GM19397 (cell line): Measurements from ENCODE around the gene IRF7.

Source experiments
- ATAC-seq: cut with Tn5 transposase; IDR thresholded peaks from one replicate; pipeline ENCODE4 v1.9.1; 2021; ENCODE audit warnings: mild to moderate bottlenecking, moderate library complexity; ENCODE audit not compliant: unreplicated experiment

The IRF7 gene

DNA sequence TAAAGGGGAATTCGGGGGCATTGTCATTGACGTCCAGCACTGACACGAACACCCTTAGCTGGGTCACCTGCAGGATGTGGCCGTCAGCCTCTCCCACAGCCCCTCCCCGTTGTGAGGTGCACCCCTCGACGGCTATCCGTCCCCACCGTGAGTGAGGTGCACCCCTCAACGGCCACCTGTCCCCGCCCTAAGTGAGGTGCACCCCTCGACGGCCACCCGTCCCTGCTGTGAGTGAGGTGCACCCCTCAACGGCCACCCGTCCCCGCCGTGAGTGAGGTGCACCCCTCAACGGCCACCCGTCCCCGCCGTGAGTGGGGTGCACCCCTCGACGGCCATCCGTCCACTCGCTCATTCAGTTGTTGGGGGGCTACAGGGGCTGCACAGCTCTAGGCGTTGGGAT, 6.1 kb upstream of the IRF7 start:
- ATAC-seq = no peak

- no peak for ATAC-seq
Measured at GRCh38 chr11:620935-621814, 5.4 kb upstream of the IRF7 start.

- ATAC-seq = no peak
Measured at GRCh38 chr11:620201-620600, 4.5 kb upstream of the IRF7 start.

- no peak for ATAC-seq
Measured at GRCh38 chr11:619628-620050, 3.9 kb upstream of the IRF7 start.

- no peak for ATAC-seq
Measured at GRCh38 chr11:618856-619627, 3.3 kb upstream of the IRF7 start.

DNA sequence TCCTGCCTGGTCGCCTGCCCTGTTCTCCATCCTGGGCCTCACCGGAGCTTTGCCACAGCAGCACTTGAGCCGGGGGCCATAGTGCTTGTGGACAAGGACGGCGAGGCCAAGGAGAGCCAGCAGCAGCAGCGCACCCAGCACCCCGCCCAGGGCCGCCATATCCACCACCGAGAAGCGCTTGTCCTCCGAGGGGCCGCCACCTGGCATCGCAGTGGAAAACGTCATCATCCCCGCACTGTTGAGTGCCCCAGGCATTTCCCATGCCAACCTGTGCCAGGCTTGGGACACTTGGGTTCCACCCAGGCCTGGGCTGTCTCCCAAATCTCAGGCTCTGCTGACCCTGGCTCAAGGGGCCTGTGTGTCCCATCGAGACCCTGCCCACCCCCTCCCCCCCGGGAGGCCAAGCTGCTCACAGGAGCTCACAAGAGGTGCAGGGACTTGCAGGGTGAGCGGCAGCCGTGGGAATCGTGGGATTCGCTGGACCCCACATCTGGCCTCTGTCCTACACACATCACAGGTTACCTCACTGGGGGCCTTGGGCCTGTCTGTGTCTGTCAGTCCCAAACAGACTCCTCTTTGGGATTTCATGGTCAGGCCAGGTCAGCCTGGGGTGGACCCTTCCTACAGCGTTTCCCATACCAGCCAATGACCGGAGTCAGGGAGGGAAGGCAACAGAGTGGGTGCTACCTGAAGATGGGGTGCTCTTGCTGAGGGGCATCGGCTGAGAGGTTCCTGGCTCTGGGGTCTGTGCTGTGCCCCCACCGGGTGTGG, 2.3 kb upstream of the IRF7 start:
- ATAC-seq = no peak

- ATAC-seq = no peak
Measured at GRCh38 chr11:617199-617911, 1.6 kb upstream of the IRF7 start.

DNA sequence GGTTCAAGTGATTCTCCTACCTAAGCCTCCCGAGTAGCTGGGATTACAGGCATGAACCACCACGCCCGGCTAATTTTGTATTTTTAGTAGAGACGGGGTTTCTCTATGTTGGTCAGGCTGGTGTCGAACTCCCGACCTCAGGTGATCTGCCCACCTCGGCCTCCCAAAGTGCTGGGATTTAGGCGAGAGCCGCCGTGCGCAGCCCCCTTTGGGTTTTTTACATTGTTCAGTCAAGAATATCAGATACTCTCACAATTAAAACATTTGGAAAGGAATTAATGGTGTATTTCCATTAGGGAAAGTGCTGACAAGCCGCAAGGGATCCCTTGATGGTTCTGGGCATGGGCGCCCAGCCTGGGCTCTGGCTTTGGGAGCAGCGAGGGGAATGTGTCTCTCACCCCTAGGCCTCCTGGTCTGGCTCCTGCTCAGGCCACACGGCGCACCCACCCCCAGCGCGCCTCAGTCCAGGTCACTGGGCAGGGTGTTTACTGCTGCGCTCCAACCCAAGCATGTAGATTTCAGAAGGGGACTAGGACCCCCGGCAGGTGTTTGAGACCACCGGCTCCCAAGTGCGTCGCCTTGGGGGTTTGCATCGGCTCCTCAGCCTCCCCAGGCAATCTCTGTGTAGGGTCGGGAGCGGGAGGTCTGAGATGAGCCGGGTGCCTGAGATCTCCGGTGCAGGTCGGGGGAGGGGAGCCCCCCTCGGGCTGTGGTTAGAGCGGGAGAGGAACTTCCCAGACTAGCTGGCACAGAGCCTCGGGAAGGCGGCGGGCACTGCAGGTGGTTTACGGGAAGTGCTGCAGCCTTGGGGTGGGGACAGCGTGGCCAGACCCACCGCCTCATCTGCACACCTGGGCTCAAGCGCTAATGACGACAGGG, 809 bp upstream of the IRF7 start:
- ATAC-seq = no peak

- ATAC-seq = no peak
Measured at GRCh38 chr11:614623-615503, 887 bp downstream of the IRF7 start.

GRCh38 chr11:614021-614622, 1.6 kb downstream of the IRF7 start:
- ATAC-seq = no peak

GRCh38 chr11:613369-613968, 2.3 kb downstream of the IRF7 start:
- ATAC-seq = no peak

GRCh38 chr11:612961-613300, 2.8 kb downstream of the IRF7 start:
- ATAC-seq = no peak

GRCh38 chr11:612201-612960, 3.4 kb downstream of the IRF7 start:
- no peak for ATAC-seq

GRCh38 chr11:611001-611996, 4.5 kb downstream of the IRF7 start:
- ATAC-seq = no peak

DNA sequence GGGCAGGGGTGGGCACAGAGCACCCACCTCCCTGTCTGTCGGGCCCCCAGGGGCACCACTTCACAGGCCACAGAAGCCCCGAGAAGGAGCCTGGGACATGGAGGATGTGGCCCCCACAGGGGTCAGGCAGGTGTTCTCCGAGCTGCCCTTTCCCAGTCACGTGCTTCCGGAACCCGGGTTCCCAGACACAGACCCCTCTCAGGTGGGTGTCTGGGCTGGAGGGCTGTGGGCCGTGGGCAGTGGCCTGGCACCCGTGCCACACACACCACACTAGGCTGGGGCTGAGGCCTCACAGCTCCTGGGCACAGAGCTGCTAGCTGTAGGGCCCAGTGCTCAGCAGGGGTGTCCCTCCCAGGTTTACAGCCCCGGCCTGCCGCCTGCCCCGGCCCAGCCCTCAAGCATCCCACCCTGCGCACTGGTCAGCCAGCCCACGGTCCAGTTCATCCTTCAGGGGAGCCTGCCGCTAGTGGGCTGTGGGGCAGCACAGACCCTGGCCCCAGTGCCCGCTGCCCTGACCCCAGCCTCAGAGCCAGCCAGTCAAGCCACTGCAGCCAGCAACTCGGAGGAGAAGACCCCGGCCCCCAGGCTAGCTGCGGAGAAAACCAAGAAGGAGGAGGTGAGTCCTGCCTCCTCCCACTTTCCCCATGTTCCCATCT, 5.5 kb downstream of the IRF7 start:
- ATAC-seq = no peak
